GM10266 (cell line): Measurements from ENCODE around the gene NGRN.

ENCODE experiments used
- DNase-seq: peaks from one replicate; pipeline ENCODE4 v3.0.0; 2012; ENCODE audit errors: extremely low spot score
- CTCF ChIP-seq: IDR thresholded peaks from 2 replicates; pipeline ENCODE4 v1.5.1; 2012; ENCODE audit warnings: mild to moderate bottlenecking, low read depth; ENCODE audit not compliant: control insufficient read depth, insufficient read depth; ENCODE audit errors: missing control alignments

NGRN gene

GRCh38 chr15:90230610-90231009 is 34.9 kb upstream of the NGRN start:
- TF ChIP-seq CTCF, result no peak
- DNase-seq, result no peak

DNA sequence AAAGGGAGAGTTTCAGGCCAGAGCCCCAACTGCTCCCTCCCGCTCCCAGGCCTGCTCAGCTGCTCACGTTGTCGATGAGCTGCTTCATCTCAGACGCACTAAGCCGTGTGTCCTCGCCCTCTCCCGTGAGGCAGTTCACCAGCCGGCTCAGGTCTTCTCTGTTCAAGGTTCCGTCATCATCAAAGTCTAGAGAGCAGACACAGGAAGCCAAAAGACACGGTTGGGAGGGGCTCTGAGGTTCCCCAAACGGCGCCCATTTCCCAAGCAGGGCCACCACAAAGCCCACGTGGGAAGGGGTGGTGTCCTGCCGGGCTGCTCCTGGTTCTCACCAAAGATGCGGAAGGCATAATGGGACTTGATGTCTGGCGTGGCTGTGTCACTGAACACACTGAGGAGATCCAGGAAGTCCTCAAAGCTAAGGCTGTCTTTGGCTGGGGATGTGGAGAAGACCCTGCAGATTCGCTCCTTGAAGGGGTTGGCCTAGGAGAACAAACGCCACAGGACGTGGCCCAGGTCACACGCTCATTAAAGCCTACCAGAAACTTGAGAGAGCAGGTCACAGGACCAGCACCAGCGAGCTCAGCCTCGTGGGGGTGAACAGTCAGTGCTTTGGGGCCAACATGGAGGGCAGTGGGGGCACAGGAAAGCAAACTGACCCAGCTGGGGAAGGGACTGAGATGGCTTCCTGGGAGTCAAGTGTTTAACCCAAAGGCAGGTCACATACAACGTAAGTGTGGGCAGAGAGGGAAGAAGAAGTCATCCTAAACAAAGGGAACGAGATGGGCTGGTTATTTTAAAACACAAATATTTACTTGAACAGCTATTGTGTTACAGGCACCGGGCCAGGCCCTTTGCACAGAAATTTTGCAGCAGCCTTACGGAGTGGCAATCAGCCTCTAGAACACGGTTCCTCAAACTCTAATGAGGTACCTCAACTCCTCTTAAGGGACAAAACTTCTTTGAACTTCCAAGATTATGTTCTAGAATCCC is 34.1 kb upstream of the NGRN start:
- DNase-seq, result peak; percentile 78
- TF ChIP-seq CTCF, result no peak

- TF ChIP-seq CTCF, result no peak
- no peak for DNase-seq
These were observed 33.3 kb upstream of the NGRN start for GRCh38 chr15:90232196-90232595.

DNA sequence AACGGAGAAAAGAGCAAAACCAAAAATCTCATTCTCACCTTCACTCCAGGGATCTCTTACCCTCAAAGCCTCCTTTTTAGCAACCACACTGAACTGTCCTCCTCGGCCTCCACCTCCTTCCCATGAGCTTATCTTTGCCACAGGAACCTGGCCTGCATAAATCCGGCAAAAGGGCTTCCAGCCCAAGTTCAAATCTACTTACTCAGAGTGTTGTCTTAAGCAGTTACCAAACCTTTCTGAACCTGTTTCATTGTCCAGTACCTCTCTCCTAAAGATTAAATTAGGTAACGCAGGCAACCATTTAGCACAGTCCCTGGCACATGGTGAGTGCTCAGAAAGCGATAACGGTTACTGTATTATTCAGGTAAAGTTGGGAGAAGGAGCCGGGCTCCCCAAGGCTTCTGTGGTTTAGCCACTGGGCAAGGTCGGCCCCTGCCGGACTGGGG is 32.5 kb upstream of the NGRN start:
- DNase-seq, result no peak
- TF ChIP-seq CTCF, result peak; percentile 43

- no peak for TF ChIP-seq CTCF
- DNase-seq, result peak; percentile 59
These were observed 31.9 kb upstream of the NGRN start, which contains the start of gene CIB1 for GRCh38 chr15:90233387-90234095. TSS of gene CIB1 (minus strand) at chr15:90233941. CDS start at chr15:90233885, 56 bp downstream.

GRCh38 chr15:90234096-90234988 is 31.1 kb upstream of the NGRN start, which contains the start of gene GDPGP1:
TSS of gene GDPGP1 (plus strand) at chr15:90234209. CDS start at chr15:90240909, 6,700 bp downstream.
- peak; percentile 99 for DNase-seq
- TF ChIP-seq CTCF, result no peak
